ENCODE data around the gene NTN1. TPM values are rescaled to one million over a fixed set of nuclear protein-coding genes. Genes with fewer than 3 reads are reported as not detected.

The NTN1 gene
- total RNA-seq, 1 experiment from 2014 or later, result 4.2 TPM

- ATAC-seq, result no peak
- ChIA-PET POLR2A (no interaction called here), RAD21 (ENCODE audit: low non-redundant PET in 1 of 2, low total read pairs in 2 of 2, uncharacterized antibody in 2 of 2, unreplicated experiment in 2 of 2) (no interaction called here), CTCF (interaction anchor here (1.1 kb wide), 1 partner anchor 275 kb away, joined by 3 read pairs; no protein-coding TSS in a partner anchor)
- Histone ChIP-seq H3K79me2 (ENCODE audit: insufficient read depth, low read length) (no peaks in the 10 kb centered on the region), H3K9me3 (ENCODE audit: control insufficient read depth in 1 of 2, insufficient read depth in 1 of 2, low read depth in 1 of 2, low read length in 2 of 2) (no peaks in the 10 kb centered on the region), H3K27ac (ENCODE audit: low read depth, low read length) (no peak overlapping the region), H3K4me2 (ENCODE audit: low read length) (no peak overlapping the region), H3K27me3 (ENCODE audit: insufficient read depth, low read length) (no peaks in the 10 kb centered on the region), H4K20me1 (ENCODE audit: insufficient read depth) (no peaks in the 10 kb centered on the region), H3K4me1 (ENCODE audit: control insufficient read depth in 1 of 2, insufficient read depth in 2 of 2, low read length in 2 of 2) (peaks cover 0 to 9% of the 10 kb centered on the region in 2 experiments; a peak in 2 of 4 replicates), H3K9ac (ENCODE audit: low read length) (no peak overlapping the region), H3K36me3 (ENCODE audit: control insufficient read depth in 1 of 2, insufficient read depth in 2 of 2, low read length in 2 of 2) (no peaks in the 10 kb centered on the region), H2AFZ (ENCODE audit: low read depth, low read length, poor library complexity, severe bottlenecking) (no peak overlapping the region), H3K4me3 (replicated peaks in 1 of 2; ENCODE audit: low read depth in 1 of 2, low read length in 2 of 2) (no peak overlapping the region), H3K9me2 (ENCODE audit: insufficient read depth) (no peaks in the 10 kb centered on the region)
- intact Hi-C loops (cut with micrococcal nuclease), result no loop called here
- no peak for DNase-seq (ENCODE audit: low read depth, low spot score)
- BruUV-seq (replicated peaks), result no TSS peak
- TF ChIP-seq ATF3 (IDR thresholded peaks at IDR 0.05) (no peak), ZFX (IDR thresholded peaks at IDR 0.05) (no peak), REST (IDR thresholded peaks at IDR 0.05; ENCODE audit: low read depth) (no peak), ELF1 (IDR thresholded peaks at IDR 0.05; ENCODE audit: borderline replicate concordance, low read depth) (no peak), JUND (IDR thresholded peaks at IDR 0.05) (no peak), EGR1 (IDR thresholded peaks at IDR 0.05; ENCODE audit: low read depth) (no peak), SRF (IDR thresholded peaks at IDR 0.05; ENCODE audit: low read depth) (no peak), FOSL1 (IDR thresholded peaks at IDR 0.05; ENCODE audit: low read depth) (no peak), YY1 (IDR thresholded peaks at IDR 0.05; ENCODE audit: extremely low read depth, insufficient replicate concordance, low read depth, low read length) (no peak), POLR2A (IDR thresholded peaks at IDR 0.05; ENCODE audit: borderline replicate concordance, extremely low read depth, insufficient read depth, insufficient read length) (no peak), RAD21 (IDR thresholded peaks at IDR 0.05; ENCODE audit: low read depth) (no peak), CEBPB (IDR thresholded peaks at IDR 0.05; ENCODE audit: low read depth) (no peak), MAX (IDR thresholded peaks at IDR 0.05) (no peak)
Observed at GRCh38 chr17:9170336-9170735, 149.0 kb downstream of the NTN1 start.

Data from HCT116 (cell line).